HS-5 (cell line): ENCODE results near the gene FBXO39.
"Not testable (repeated sequence)": the region's sequence is repeated elsewhere in the genome, so short reads cannot be mapped to it uniquely, and the experiment has no call there.

Experiments
- DNase-seq: peaks from one replicate; pipeline ENCODE4 v3.0.0-alpha.2; 2012; ENCODE audit warnings: low read depth

The FBXO39 gene

GRCh38 chr17:6775871-6776405 is at the start of gene FBXO39:
Gene FBXO39 (plus strand): TSS chr17:6776215. CDS start chr17:6779869, 3,654 bp downstream.
- DNase-seq = no peak

- DNase-seq = no peak
These were observed 46.5 kb upstream of the FBXO39 start for GRCh38 chr17:6729531-6729930.

- not testable (repeated sequence) for DNase-seq
These were observed 29.4 kb upstream of the FBXO39 start for GRCh38 chr17:6746665-6747064.

- DNase-seq = no peak
These were observed 27.4 kb upstream of the FBXO39 start for GRCh38 chr17:6748617-6749016.

GRCh38 chr17:6749519-6749918 is 26.5 kb upstream of the FBXO39 start:
- no peak for DNase-seq

- peak; percentile 98 for DNase-seq
These were observed 23.7 kb upstream of the FBXO39 start for GRCh38 chr17:6752068-6752909.

- DNase-seq = no peak
These were observed 23.0 kb upstream of the FBXO39 start for GRCh38 chr17:6753006-6753445.

GRCh38 chr17:6753546-6753945 is 22.5 kb upstream of the FBXO39 start:
- no peak for DNase-seq

GRCh38 chr17:6755281-6755680 is 20.7 kb upstream of the FBXO39 start:
- no peak for DNase-seq

GRCh38 chr17:6755731-6756184 is 20.3 kb upstream of the FBXO39 start, which contains the start of gene XAF1:
Gene XAF1 (plus strand): TSS chr17:6756046. CDS start chr17:6756079, 33 bp downstream.
- no peak for DNase-seq

GRCh38 chr17:6756425-6757031 is 19.5 kb upstream of the FBXO39 start:
- no peak for DNase-seq

- DNase-seq = no peak
These were observed 18.3 kb upstream of the FBXO39 start for GRCh38 chr17:6757747-6758146.

GRCh38 chr17:6761779-6762178 is 14.2 kb upstream of the FBXO39 start:
- no peak for DNase-seq

- DNase-seq = no peak
These were observed 7.6 kb upstream of the FBXO39 start for GRCh38 chr17:6768447-6768846.

- DNase-seq = no peak
These were observed 4.0 kb upstream of the FBXO39 start for GRCh38 chr17:6772016-6772415.

- DNase-seq = not testable (repeated sequence)
These were observed 1.1 kb upstream of the FBXO39 start for GRCh38 chr17:6774906-6775305.

- no peak for DNase-seq
These were observed 3.4 kb downstream of the FBXO39 start for GRCh38 chr17:6779411-6779810.

- no peak for DNase-seq
These were observed 4.0 kb downstream of the FBXO39 start for GRCh38 chr17:6780001-6780400.

- no peak for DNase-seq
These were observed 4.9 kb downstream of the FBXO39 start for GRCh38 chr17:6780886-6781285.

- DNase-seq = no peak
These were observed 6.2 kb downstream of the FBXO39 start for GRCh38 chr17:6782244-6782643.

GRCh38 chr17:6786618-6787017 is 10.6 kb downstream of the FBXO39 start:
- DNase-seq = peak; percentile 36

GRCh38 chr17:6787081-6787693 is 11.2 kb downstream of the FBXO39 start:
- DNase-seq = no peak

GRCh38 chr17:6789146-6789545 is 13.1 kb downstream of the FBXO39 start:
- DNase-seq = no peak
